Ishikawa (cell line): Measurements from ENCODE around the gene PDGFRA.

ENCODE experiments used
- CEBPB ChIP-seq: IDR thresholded peaks from 2 replicates; pipeline ENCODE4 v1.6.1; 2012
- CREB1 ChIP-seq: IDR thresholded peaks from 2 replicates; pipeline ENCODE4 v1.6.1; 2012; ENCODE audit warnings: low read depth
- EGR1 ChIP-seq: IDR thresholded peaks from 2 replicates; pipeline ENCODE4 v1.6.1; 2012
- EP300 ChIP-seq: IDR thresholded peaks from 2 replicates; pipeline ENCODE4 v1.6.1; 2012; ENCODE audit warnings: borderline replicate concordance
- FOXM1 ChIP-seq: IDR thresholded peaks from 2 replicates; pipeline ENCODE4 v1.6.1; 2012; ENCODE audit warnings: low read depth, borderline replicate concordance
- MAX ChIP-seq: IDR thresholded peaks from 2 replicates; pipeline ENCODE4 v1.6.1; 2012
- NFIC ChIP-seq: IDR thresholded peaks from 2 replicates; pipeline ENCODE4 v1.6.1; 2012
- RAD21 ChIP-seq: IDR thresholded peaks from 2 replicates; pipeline ENCODE4 v1.6.1; 2012; ENCODE audit warnings: low read depth
- REST ChIP-seq: IDR thresholded peaks from 2 replicates; pipeline ENCODE4 v1.6.1; 2012; ENCODE audit warnings: low read depth, mild to moderate bottlenecking
- TAF1 ChIP-seq: IDR thresholded peaks from 2 replicates; pipeline ENCODE4 v1.6.1; 2012; ENCODE audit warnings: low read depth, mild to moderate bottlenecking
- TCF12 ChIP-seq: IDR thresholded peaks from 2 replicates; pipeline ENCODE4 v1.6.1; 2012; ENCODE audit warnings: low read depth
- TEAD4 ChIP-seq: IDR thresholded peaks from 2 replicates; pipeline ENCODE4 v1.6.1; 2012
- USF1 ChIP-seq: IDR thresholded peaks from 2 replicates; pipeline ENCODE4 v1.6.1; 2012
- YY1 ChIP-seq: IDR thresholded peaks from 2 replicates; pipeline ENCODE4 v1.6.1; 2012; ENCODE audit warnings: low read depth
- ZBTB7A ChIP-seq: IDR thresholded peaks from 2 replicates; pipeline ENCODE4 v1.6.1; 2012; ENCODE audit warnings: low read depth

The PDGFRA gene

DNA sequence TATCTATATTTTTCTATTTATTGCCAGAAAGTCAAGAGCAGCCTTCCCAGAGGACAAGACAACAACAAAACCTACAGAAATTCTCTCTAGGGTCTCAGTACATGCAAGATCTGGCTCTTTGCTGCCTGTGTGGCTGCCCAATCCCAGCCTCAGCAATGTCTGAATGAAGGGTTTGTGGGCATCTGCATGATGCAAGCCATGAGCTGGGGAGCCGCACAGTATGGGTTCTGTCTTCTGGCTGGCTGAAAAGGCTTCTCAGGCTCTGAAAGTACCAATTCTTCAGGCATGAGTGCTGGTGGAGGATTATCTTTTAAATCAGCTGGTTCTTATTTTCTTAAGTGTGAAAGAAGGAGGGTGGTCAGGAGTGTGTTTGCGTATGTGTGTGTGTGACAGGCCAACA lies 104.6 kb downstream of the PDGFRA start:
- TF ChIP-seq EGR1 (no peak), NFIC (no peak), TAF1 (no peak), ZBTB7A (no peak), MAX (no peak), REST (no peak), EP300 (no peak), YY1 (no peak), USF1 (no peak), FOXM1 (no peak), RAD21 (no peak), CREB1 (no peak), CEBPB (no peak), TCF12 (no peak), TEAD4 (no peak)

GRCh38 chr4:54337009-54337408 lies 107.9 kb downstream of the PDGFRA start:
- TF ChIP-seq REST (no peak), ZBTB7A (no peak), CREB1 (no peak), TCF12 (no peak), CEBPB (no peak), FOXM1 (no peak), USF1 (no peak), EP300 (no peak), TEAD4 (no peak), TAF1 (no peak), MAX (no peak), EGR1 (no peak)
